ENCODE results near the gene RNF141. TPM values are rescaled to one million over a fixed set of nuclear protein-coding genes. Genes with fewer than 3 reads are reported as not detected.

RNF141 gene
- total and polyA plus RNA-seq, 9 donors = 8.1 to 30.0 (median 16.6) TPM

GRCh38 chr11:10502770-10503169 lies 38.2 kb downstream of the RNF141 start:
- WGBS, 3 donors = 90% methylated on average over 3 of the region's 3 CpGs

GRCh38 chr11:10502065-10502680 lies 38.8 kb downstream of the RNF141 start:
- WGBS, 3 donors = 93 to 96% (median 95%) methylated on average over 6 of the region's 6 CpGs
- Histone ChIP-seq H3K36me3 (no peaks in the 10 kb centered on the region), H3K4me1 (ENCODE audit: insufficient read depth) (no peaks in the 10 kb centered on the region), H3K27ac (no peak overlapping the region), H3K4me3 (no peak overlapping the region), H3K27me3 (no peaks in the 10 kb centered on the region), H3K9me3 (no peaks in the 10 kb centered on the region)
- TF ChIP-seq POLR2A (IDR thresholded peaks at IDR 0.05) = no peak
- no peak for TF ChIP-seq EP300 (IDR thresholded peaks at IDR 0.05)
- TF ChIP-seq CTCF (IDR thresholded peaks at IDR 0.05) = no peak
- DNase-seq = no peak
- intact Hi-C loops (cut with DNase I) = no loop called here

More at GRCh38 chr11:10502770-10503169, 38.2 kb downstream of the RNF141 start:
- no peak for TF ChIP-seq EP300 (IDR thresholded peaks at IDR 0.05)
- no peak for TF ChIP-seq POLR2A (IDR thresholded peaks at IDR 0.05)
- no peak for TF ChIP-seq CTCF (IDR thresholded peaks at IDR 0.05)
- H3K27me3 ChIP-seq = no peaks in the 10 kb centered on the region
- no peaks in the 10 kb centered on the region for H3K4me1 ChIP-seq (ENCODE audit: insufficient read depth)
- intact Hi-C loops (cut with DNase I) = no loop called here
- no peak overlapping the region for H3K27ac ChIP-seq
- H3K4me3 ChIP-seq = no peak overlapping the region
- H3K9me3 ChIP-seq = no peaks in the 10 kb centered on the region
- no peaks in the 10 kb centered on the region for H3K36me3 ChIP-seq
- peak in 1 of 5 donors; percentile 11 for DNase-seq

GRCh38 chr11:10500757-10501684 lies 40.0 kb downstream of the RNF141 start:
- no peaks in the 10 kb centered on the region for H3K36me3 ChIP-seq
- H3K4me1 ChIP-seq (ENCODE audit: insufficient read depth) = no peaks in the 10 kb centered on the region
- WGBS, 3 donors = 88 to 94% (median 90%) methylated on average over 20 of the region's 20 CpGs
- H3K9me3 ChIP-seq = no peaks in the 10 kb centered on the region
- no peak overlapping the region for H3K27ac ChIP-seq
- H3K4me3 ChIP-seq = no peak overlapping the region
- intact Hi-C loops (cut with DNase I) = no loop called here
- peak in 1 of 5 donors; percentile 8 for DNase-seq
- no peaks in the 10 kb centered on the region for H3K27me3 ChIP-seq
- TF ChIP-seq EP300 (IDR thresholded peaks at IDR 0.05) (no peak), CTCF (IDR thresholded peaks at IDR 0.05) (no peak), POLR2A (IDR thresholded peaks at IDR 0.05) (no peak)

- TF ChIP-seq POLR2A (IDR thresholded peaks at IDR 0.05) = no peak
- no peak for TF ChIP-seq EP300 (IDR thresholded peaks at IDR 0.05)
- TF ChIP-seq CTCF (IDR thresholded peaks at IDR 0.05) = no peak
Measured at GRCh38 chr11:10499874-10500601, 40.9 kb downstream of the RNF141 start.

More at GRCh38 chr11:10499874-10500601, 40.9 kb downstream of the RNF141 start:
- DNase-seq = no peak
- H3K27me3 ChIP-seq = no peaks in the 10 kb centered on the region
- H3K4me3 ChIP-seq = no peak overlapping the region
- no peaks in the 10 kb centered on the region for H3K4me1 ChIP-seq (ENCODE audit: insufficient read depth)
- no peaks in the 10 kb centered on the region for H3K9me3 ChIP-seq
- intact Hi-C loops (cut with DNase I) = no loop called here
- no peaks in the 10 kb centered on the region for H3K36me3 ChIP-seq
- WGBS, 3 donors = 83 to 94% (median 86%) methylated on average over 14 to 15 of the region's 15 CpGs
- H3K27ac ChIP-seq = no peak overlapping the region

Data from ovary (tissue), 9 donors.